ENCODE data around the gene ASXL3. TPM values are rescaled to one million over a fixed set of nuclear protein-coding genes. Genes with fewer than 3 reads are reported as not detected.

ASXL3 gene
- total and polyA plus RNA-seq, 10 of the 15 experiments (the other 5 are each of a cell fraction or from before 2014, with no cell fraction given): 0.15 TPM; not detected in 9

- WGBS (ENCODE audit: insufficient coverage, insufficient replicate concordance, low lambda C conversion rate, missing lambda C conversion rate): 0% methylated on average over 1 of the region's 1 CpG
- Histone ChIP-seq H3K79me2 (ENCODE audit: control insufficient read depth, insufficient read depth, low read length) (no peaks in the 10 kb centered on the region), H3K27ac (ENCODE audit: control insufficient read depth, insufficient read depth) (no peak overlapping the region), H3K4me2 (ENCODE audit: control insufficient read depth, insufficient read depth) (no peak overlapping the region), H3K27me3 (replicated peaks in 1 of 2; ENCODE audit: control insufficient read depth in 2 of 2, insufficient read depth in 2 of 2, low read length in 1 of 2) (no peaks in the 10 kb centered on the region), H3K9ac (ENCODE audit: control insufficient read depth, insufficient read depth, low read length) (no peak overlapping the region), H3K9me3 (replicated peaks; ENCODE audit: control insufficient read depth, insufficient read depth, low read length) (no peaks in the 10 kb centered on the region), H3K4me3 (no peak overlapping the region), H4K20me1 (ENCODE audit: control insufficient read depth, insufficient read depth) (no peaks in the 10 kb centered on the region), H3K36me3 (ENCODE audit: control insufficient read depth in 2 of 2, insufficient read depth in 2 of 2, low read length in 1 of 2) (no peaks in the 10 kb centered on the region), H3K4me1 (ENCODE audit: control insufficient read depth, insufficient read depth, low read length) (no peaks in the 10 kb centered on the region), H2AFZ (ENCODE audit: control insufficient read depth, low read depth, low read length) (no peak overlapping the region)
- SMC1A ChIA-PET (ENCODE audit: uncharacterized antibody, unreplicated experiment): no interaction called here
- DNase-seq (ENCODE audit: low read depth, low spot score) (no peak), FAIRE-seq (no peak), ATAC-seq (no peak)
- RAD21 ChIA-PET (ENCODE audit: unreplicated experiment): no interaction called here
- in situ Hi-C loops (cut with MboI): no loop called here
- POLR2A ChIA-PET: no interaction called here
- BruUV-seq (replicated peaks): no TSS peak
- intact Hi-C loops (cut with micrococcal nuclease; ENCODE audit: unreplicated experiment): no loop called here
- CTCF ChIA-PET: no interaction called here
- TF ChIP-seq ELK1 (IDR thresholded peaks at IDR 0.05; ENCODE audit: low read depth, low read length) (no peak), REST (IDR thresholded peaks at IDR 0.05; ENCODE audit: low read depth, low read length) (no peak), WRNIP1 (IDR thresholded peaks at IDR 0.05; ENCODE audit: borderline replicate concordance, low read depth, low read length) (no peak), ETV6 (conservative IDR thresholded peaks at IDR 0.05 in 1 of 2, IDR thresholded peaks at IDR 0.05 in 1 of 2; ENCODE audit: borderline replicate concordance in 1 of 2, low read depth in 1 of 2) (no peak), IKZF1 (conservative IDR thresholded peaks at IDR 0.05) (no peak), IKZF2 (IDR thresholded peaks at IDR 0.05) (no peak), SMC3 (IDR thresholded peaks at IDR 0.05; ENCODE audit: borderline replicate concordance, low read length) (no peak), ZNF384 (IDR thresholded peaks at IDR 0.05; ENCODE audit: borderline replicate concordance, low read depth, low read length) (no peak), RUNX3 (IDR thresholded peaks at IDR 0.05; ENCODE audit: low read length) (no peak), ASH2L (IDR thresholded peaks at IDR 0.05; ENCODE audit: borderline replicate concordance, low read depth) (no peak), E2F4 (IDR thresholded peaks at IDR 0.05; ENCODE audit: low read depth, low read length) (no peak), ATF3 (IDR thresholded peaks at IDR 0.05; ENCODE audit: borderline replicate concordance, extremely low read depth, low read depth, low read length) (no peak), BRCA1 (IDR thresholded peaks at IDR 0.05; ENCODE audit: low read depth, low read length) (no peak), SMAD1 (IDR thresholded peaks at IDR 0.05; ENCODE audit: low read depth, partially characterized antibody) (no peak), NR2F1 (conservative IDR thresholded peaks at IDR 0.05) (no peak), CBX5 (IDR thresholded peaks at IDR 0.05; ENCODE audit: low read depth) (no peak)
Observed at GRCh38 chr18:33647365-33647764, 69.3 kb downstream of the ASXL3 start.

Data from GM12878 (cell line).